ENCODE measurements around the gene THOC1. TPM values are rescaled to one million over a fixed set of nuclear protein-coding genes. Genes with fewer than 3 reads are reported as not detected.

The THOC1 gene
- total RNA-seq, 2 donors from 2014 or later = 29.0 to 35.8 TPM

- DNase-seq (ENCODE audit: low spot score) = no peak
- WGBS = 97% methylated on average over 3 of the region's 3 CpGs
- H3K9me3 ChIP-seq = no peaks in the 10 kb centered on the region
- H3K36me3 ChIP-seq = no peaks in the 10 kb centered on the region
- no peak overlapping the region for H3K27ac ChIP-seq
- TF ChIP-seq POLR2A (IDR thresholded peaks at IDR 0.05) (no peak), POLR2AphosphoS5 (IDR thresholded peaks at IDR 0.05) (no peak), CTCF (IDR thresholded peaks at IDR 0.05) (no peak)
- intact Hi-C loops (cut with DNase I) = no loop called here
- no peaks in the 10 kb centered on the region for H3K4me1 ChIP-seq (replicated peaks)
- no peaks in the 10 kb centered on the region for H3K27me3 ChIP-seq (replicated peaks; ENCODE audit: insufficient read depth)
- no peak overlapping the region for H3K4me3 ChIP-seq
These were observed 68.6 kb downstream of the THOC1 start for GRCh38 chr18:199214-199613.

- Histone ChIP-seq H3K27me3 (replicated peaks; ENCODE audit: insufficient read depth) (no peaks in the 10 kb centered on the region), H3K27ac (no peak overlapping the region), H3K36me3 (no peaks in the 10 kb centered on the region), H3K9me3 (no peaks in the 10 kb centered on the region), H3K4me1 (replicated peaks) (no peaks in the 10 kb centered on the region), H3K4me3 (no peak overlapping the region)
- intact Hi-C loops (cut with DNase I) = no loop called here
- 84% methylated on average over 1 of the region's 1 CpG for WGBS
- no peak for DNase-seq (ENCODE audit: low spot score)
- TF ChIP-seq POLR2A (IDR thresholded peaks at IDR 0.05) (no peak), POLR2AphosphoS5 (IDR thresholded peaks at IDR 0.05) (no peak), CTCF (IDR thresholded peaks at IDR 0.05) (no peak)
These were observed 72.2 kb downstream of the THOC1 start for GRCh38 chr18:195651-196050.

- no peak overlapping the region for H3K4me3 ChIP-seq
- H3K9me3 ChIP-seq = no peaks in the 10 kb centered on the region
- H3K36me3 ChIP-seq = no peaks in the 10 kb centered on the region
- DNase-seq (ENCODE audit: low spot score) = no peak
- no peaks in the 10 kb centered on the region for H3K27me3 ChIP-seq (replicated peaks; ENCODE audit: insufficient read depth)
- TF ChIP-seq POLR2A (IDR thresholded peaks at IDR 0.05) (no peak), POLR2AphosphoS5 (IDR thresholded peaks at IDR 0.05) (no peak), CTCF (IDR thresholded peaks at IDR 0.05) (no peak)
- H3K4me1 ChIP-seq (replicated peaks) = peaks cover 6% of the 10 kb centered on the region
- intact Hi-C loops (cut with DNase I) = no loop called here
- H3K27ac ChIP-seq = no peak overlapping the region
- WGBS = 87% methylated on average over 7 of the region's 7 CpGs
These were observed 75.0 kb downstream of the THOC1 start for GRCh38 chr18:192801-193200.

GRCh38 chr18:191725-192124 lies 76.1 kb downstream of the THOC1 start:
- no peaks in the 10 kb centered on the region for H3K36me3 ChIP-seq
- intact Hi-C loops (cut with DNase I) = no loop called here
- TF ChIP-seq POLR2AphosphoS5 (IDR thresholded peaks at IDR 0.05) (no peak), CTCF (IDR thresholded peaks at IDR 0.05) (no peak), POLR2A (IDR thresholded peaks at IDR 0.05) (no peak)
- H3K27ac ChIP-seq = no peak overlapping the region
- H3K27me3 ChIP-seq (replicated peaks; ENCODE audit: insufficient read depth) = no peaks in the 10 kb centered on the region
- WGBS = 93% methylated on average over 1 of the region's 1 CpG
- no peak overlapping the region for H3K4me3 ChIP-seq
- H3K4me1 ChIP-seq (replicated peaks) = peaks cover 6% of the 10 kb centered on the region
- DNase-seq (ENCODE audit: low spot score) = no peak
- H3K9me3 ChIP-seq = no peaks in the 10 kb centered on the region

- peaks cover 6% of the 10 kb centered on the region for H3K4me1 ChIP-seq (replicated peaks)
- no peak overlapping the region for H3K4me3 ChIP-seq
- H3K36me3 ChIP-seq = no peaks in the 10 kb centered on the region
- 81% methylated on average over 5 of the region's 5 CpGs for WGBS
- H3K9me3 ChIP-seq = no peaks in the 10 kb centered on the region
- intact Hi-C loops (cut with DNase I) = no loop called here
- no peak for DNase-seq (ENCODE audit: low spot score)
- no peak overlapping the region for H3K27ac ChIP-seq
- no peak for TF ChIP-seq POLR2AphosphoS5 (IDR thresholded peaks at IDR 0.05)
- no peak for TF ChIP-seq CTCF (IDR thresholded peaks at IDR 0.05)
- TF ChIP-seq POLR2A (IDR thresholded peaks at IDR 0.05) = no peak
- H3K27me3 ChIP-seq (replicated peaks; ENCODE audit: insufficient read depth) = no peaks in the 10 kb centered on the region
These were observed 78.6 kb downstream of the THOC1 start for GRCh38 chr18:189254-189653.

All from prostate gland (tissue), 2 donors.